IPS DF 4.7 (cell line): ENCODE results near the gene FAM174C.
"Not testable (repeated sequence)": the region's sequence is repeated elsewhere in the genome, so short reads cannot be mapped to it uniquely, and the experiment has no call there.

ENCODE experiments used
- DNase-seq: peaks from one replicate; pipeline ENCODE4 v3.0.0-alpha.2; 2013; ENCODE audit warnings: low spot score; ENCODE audit errors: extremely low read depth

Gene FAM174C

GRCh38 chr19:1317274-1318003, 42.1 kb downstream of the FAM174C start:
- no peak for DNase-seq

GRCh38 chr19:1318678-1319471, 43.5 kb downstream of the FAM174C start:
- no peak for DNase-seq

DNA sequence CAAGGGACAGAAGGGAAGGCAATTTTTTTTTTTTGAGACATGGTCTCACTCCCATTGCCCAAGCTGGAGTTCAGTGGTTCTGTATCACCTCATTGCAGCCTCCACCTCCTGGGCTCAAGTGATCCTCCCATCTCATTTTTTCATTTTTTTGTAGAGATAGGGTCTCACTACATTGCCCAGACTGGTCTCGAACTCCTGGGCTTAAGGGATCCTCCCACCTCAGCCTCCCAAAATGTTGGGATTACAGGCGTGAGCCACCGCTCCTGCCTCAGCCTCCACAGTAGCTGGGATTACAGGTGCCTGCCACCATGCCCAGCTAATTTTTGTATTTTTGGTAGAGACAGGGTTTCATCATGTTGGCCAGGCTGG, 44.9 kb downstream of the FAM174C start:
- not testable (repeated sequence) for DNase-seq

GRCh38 chr19:1321539-1321938, 46.2 kb downstream of the FAM174C start:
- no peak for DNase-seq

DNA sequence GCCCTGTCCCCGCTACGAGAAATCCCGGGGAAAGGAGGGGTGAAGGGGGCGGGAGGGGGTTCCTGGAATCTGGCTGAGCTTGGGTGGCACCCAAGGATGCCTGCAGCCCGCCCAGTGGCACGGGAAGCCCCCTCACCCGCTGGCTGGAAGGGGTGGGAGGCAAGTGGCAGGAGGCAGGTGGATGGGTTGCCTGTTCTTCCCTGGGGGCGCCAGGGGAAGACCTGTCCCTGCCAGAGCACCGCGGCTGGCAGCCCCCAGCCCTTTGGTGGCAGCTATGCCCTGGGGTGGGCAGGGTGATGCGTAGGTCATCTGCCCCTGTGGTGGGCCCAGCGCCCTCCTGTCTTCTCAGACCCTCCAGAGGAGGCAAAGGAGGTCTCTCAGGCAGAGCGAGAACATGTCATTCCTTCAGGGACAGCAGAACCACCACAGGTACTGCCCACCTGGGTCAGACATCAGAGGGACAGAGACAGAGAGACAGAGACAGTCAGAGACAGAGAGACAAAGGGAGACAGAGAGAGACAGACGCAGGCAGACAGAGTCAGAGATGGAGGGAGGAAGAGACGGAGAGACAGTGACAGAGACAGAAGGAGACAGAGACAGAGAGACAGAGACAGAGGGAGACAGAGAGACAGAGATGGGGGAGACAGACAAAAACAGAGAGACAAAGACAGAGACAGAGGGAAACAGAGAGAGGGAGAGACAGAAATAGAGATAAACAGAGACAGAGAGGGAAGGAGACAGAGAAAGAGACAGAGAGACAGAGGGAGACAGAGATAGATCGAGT, 47.1 kb downstream of the FAM174C start:
- DNase-seq, result no peak

GRCh38 chr19:1324249-1324805, 49.0 kb downstream of the FAM174C start:
- DNase-seq, result no peak

DNA sequence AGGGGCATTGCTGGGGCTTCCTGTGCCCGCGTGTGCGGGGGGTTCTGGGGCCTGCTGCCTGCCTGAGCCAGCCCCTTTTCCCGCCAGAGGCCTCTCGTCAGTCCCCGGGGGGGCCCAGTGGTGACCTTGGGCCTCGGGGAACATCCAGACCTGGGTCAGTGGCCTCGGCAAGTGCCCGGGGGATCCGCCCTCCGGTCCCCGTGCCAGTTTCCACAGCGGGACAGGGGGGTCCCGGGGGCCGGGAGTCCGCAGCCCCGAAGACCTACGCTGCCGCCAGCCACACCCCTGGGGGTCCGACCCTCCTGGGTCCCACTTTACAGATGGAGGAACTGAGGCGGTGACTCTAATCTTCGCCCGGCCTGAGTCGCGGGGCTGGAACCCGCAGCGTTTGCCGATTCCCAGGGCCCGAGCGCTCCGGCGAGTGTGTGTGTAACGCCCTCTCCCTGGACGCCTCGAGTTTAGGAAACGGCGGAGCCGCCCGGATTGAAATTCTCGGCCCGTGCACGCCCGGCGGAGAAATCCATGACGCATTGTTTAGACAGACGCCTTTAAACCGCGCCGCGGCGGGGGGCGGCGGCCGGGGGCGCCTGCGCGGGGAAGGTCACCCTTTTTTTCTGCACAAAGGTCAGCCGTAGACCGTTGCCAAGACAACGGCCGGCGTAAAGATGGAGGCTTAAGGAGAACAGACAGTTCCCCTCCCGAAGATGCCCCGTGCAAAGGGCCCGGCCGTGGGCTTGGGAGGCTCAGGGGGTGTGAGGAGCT, 49.7 kb downstream of the FAM174C start:
- DNase-seq, result no peak

DNA sequence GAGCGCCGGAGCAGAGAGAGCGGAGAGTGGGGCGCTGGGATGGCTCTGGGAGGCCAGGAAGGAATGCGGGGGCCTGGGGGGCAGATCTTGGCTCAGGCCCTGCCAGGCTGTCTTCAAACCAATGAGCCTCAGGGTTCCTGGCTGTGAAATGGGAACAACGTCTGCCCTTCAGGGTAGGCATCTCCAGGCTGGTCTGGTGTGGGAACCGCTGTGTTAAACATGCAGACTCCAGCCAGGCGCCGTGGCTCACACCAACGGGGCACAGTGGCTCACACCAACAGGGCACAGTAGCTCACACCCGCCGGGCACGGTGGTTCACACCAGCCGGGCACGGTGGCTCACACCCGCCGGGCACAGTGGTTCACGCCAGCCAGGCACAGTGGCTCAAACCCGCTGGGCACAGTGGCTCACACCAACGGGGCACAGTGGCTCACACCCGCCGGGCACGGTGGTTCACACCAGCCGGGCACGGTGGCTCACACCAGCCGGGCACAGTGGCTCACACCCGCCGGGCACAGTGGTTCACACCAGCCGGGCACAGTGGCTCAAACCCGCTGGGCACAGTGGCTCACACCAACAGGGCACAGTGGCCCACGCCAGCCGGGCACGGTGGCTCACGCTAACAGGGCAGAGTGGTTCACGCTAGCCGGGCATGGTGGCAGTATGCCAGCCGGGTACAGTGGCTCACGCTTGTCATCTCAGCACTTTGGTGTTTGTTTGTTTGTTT, 50.4 kb downstream of the FAM174C start:
- DNase-seq, result no peak

- no peak for DNase-seq
These were observed 51.8 kb downstream of the FAM174C start for GRCh38 chr19:1327125-1327524.
